Epithelial cell of esophagus (primary cell): Measurements from ENCODE around the gene GAD2.
A peak's percentile ranks its signal among the peaks of the same experiment; 100 is the strongest.

Experiments used
- DNase-seq: peaks from one replicate; pipeline ENCODE4 v3.0.0; 2010; ENCODE audit warnings: low read depth
- H3K4me3 ChIP-seq: 2 replicates; pipeline ENCODE4 v1.5.1; 2011; ENCODE audit warnings: mild to moderate bottlenecking, low read length, control low read depth
- TF ChIP-seq, protein P1 (sequence below): IDR thresholded peaks from 2 replicates; pipeline ENCODE4 v1.5.1; 2011; ENCODE audit warnings: low read depth, mild to moderate bottlenecking, low read length, control low read depth, inconsistent platforms; ENCODE audit not compliant: insufficient read depth; ENCODE audit errors: missing control alignments

Gene GAD2

DNA sequence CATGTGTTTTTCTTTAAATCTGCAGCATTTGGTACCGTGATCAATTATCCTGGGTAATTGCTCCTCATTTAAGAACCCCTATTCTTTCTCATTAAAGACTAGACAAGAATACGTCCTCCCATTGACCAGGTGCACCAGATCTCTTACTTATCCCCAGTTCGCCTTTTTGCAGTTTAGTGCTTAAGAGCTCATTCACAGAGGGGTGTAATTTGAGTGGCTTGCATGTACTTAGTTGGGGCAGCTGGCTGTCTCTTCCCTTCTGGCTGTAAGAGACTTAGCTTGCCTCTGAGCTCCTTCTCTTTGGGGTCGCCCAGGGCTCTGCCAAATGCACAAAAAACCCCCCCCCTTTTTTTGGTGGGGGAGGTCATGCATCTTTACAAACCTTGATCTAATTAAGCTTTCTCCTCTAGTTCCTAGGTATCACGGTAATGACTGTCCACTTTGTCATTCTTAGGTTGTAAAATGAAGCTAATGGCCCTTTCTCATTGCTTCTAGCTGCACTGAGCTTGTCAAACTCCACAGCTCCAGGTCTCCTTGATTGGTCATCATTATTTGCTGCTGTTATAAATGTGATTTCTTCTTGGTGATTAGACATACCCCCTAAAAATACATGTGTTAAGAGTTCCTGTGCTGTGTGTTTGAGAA lies 26.3 kb downstream of the GAD2 start:
- TF ChIP-seq, protein P1, sequence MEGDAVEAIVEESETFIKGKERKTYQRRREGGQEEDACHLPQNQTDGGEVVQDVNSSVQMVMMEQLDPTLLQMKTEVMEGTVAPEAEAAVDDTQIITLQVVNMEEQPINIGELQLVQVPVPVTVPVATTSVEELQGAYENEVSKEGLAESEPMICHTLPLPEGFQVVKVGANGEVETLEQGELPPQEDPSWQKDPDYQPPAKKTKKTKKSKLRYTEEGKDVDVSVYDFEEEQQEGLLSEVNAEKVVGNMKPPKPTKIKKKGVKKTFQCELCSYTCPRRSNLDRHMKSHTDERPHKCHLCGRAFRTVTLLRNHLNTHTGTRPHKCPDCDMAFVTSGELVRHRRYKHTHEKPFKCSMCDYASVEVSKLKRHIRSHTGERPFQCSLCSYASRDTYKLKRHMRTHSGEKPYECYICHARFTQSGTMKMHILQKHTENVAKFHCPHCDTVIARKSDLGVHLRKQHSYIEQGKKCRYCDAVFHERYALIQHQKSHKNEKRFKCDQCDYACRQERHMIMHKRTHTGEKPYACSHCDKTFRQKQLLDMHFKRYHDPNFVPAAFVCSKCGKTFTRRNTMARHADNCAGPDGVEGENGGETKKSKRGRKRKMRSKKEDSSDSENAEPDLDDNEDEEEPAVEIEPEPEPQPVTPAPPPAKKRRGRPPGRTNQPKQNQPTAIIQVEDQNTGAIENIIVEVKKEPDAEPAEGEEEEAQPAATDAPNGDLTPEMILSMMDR, result no peak
- no peak for DNase-seq
- H3K4me3 ChIP-seq, result no peak overlapping the region

DNA sequence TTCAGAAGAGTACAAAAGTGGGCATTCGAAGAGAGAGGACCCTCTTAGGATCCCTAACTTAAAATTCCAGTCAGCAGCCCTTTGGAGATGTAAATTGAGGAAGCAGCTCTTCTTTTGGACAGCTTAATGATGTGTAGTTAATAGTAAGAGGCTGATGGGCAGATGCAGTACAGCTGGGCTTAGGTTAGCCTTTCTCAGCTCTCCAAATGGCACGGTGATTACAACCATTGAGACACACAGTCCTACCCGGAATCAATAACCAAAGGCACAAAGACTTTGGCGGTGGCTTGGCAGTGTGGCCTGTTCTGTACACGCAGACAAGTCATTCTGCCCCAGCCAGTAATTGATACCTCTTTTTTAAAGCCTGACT lies 26.8 kb downstream of the GAD2 start:
- DNase-seq, result no peak
- TF ChIP-seq, protein P1, result no peak

GRCh38 chr10:26249681-26250080 lies 33.1 kb downstream of the GAD2 start:
- H3K4me3 ChIP-seq, result no peak overlapping the region
- TF ChIP-seq, protein P1, result no peak
- DNase-seq, result no peak

More for the DNA sequence above, 26.8 kb downstream of the GAD2 start:
- no peak overlapping the region for H3K4me3 ChIP-seq

DNA sequence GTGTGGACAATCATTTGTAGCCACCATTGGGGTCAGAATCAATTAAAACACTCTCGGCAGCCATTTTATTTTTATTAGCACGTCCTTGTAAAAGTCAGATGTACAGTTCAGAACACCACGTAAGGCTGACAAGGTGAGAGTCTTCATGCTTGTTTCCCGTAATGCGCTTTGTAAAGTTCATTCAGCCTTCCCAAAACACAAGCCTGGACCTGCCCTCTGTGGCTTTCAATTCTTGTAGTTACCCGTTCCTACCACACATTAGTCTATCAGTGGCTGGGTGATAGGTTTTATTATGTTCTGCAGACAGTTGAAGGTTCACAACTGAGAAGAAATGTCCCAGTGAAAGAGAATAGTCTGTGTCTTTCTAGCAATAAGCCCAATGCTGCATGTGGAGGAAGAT lies 35.4 kb downstream of the GAD2 start:
- TF ChIP-seq, protein P1, result no peak
- H3K4me3 ChIP-seq, result no peak overlapping the region
- DNase-seq, result peak; percentile 7

DNA sequence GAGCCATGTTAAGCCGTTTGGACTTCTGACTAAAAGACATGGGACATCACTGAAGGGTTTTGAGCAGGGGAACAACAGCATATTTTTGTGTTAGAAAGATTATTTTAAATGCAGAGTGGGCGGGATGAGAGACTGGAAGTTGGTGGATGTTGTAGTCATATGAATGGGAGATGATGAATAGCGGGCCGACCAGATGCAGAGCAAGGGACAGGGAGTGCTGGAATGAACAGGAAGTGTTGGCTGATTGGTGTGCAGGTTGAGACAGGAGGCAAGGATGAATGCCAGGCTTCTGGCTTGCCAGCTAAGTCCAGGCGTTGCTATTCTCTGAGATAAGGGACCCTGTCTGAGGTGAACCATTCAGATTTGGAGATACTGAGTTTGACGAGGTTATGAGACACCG lies 38.0 kb downstream of the GAD2 start:
- TF ChIP-seq, protein P1, result no peak
- no peak for DNase-seq
- no peak overlapping the region for H3K4me3 ChIP-seq

DNA sequence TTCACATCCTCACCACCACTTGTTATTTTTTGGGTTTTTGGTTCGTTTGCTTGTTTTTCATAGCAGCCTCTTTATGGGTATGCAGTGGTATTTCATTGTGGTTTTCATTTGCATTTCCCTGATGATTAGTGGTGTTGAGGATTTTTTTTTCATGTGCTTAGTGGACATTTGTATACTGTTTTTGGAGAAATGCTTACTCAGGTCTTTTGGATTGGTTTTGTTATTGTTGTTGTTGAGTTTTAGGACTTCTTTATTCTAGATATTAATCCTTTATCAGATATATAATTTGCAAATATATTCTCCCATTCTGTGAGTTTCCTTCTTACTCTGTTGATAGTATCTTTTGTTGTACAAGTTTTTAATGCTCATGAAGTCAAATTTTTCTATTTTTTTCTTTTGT lies 42.8 kb downstream of the GAD2 start:
- TF ChIP-seq, protein P1, result no peak
- no peak overlapping the region for H3K4me3 ChIP-seq
- no peak for DNase-seq

DNA sequence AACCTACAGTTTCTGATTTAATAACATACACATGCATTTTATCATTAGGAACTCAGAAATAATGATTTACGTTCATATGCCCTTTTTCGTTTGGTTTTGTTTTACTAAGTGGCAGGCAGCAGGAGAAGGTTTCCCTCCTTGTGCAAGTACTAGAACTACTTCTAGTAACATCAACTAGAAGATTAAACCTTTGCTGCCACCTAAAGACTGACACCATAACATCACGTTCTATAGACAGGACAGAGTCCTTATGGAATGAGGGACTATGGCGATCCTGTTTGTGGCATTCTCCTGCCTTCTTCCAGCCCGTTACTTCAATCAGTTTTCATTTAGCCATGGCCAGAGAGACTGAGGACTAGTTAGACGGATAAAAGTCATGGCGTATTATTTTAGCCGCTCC lies 53.2 kb downstream of the GAD2 start:
- H3K4me3 ChIP-seq, result no peak overlapping the region
- peak; percentile 3 for DNase-seq
- TF ChIP-seq, protein P1, result no peak
